Uterus (tissue), 2 donors: ENCODE results near the gene FOXE3.

ENCODE experiments used
- POLR2A ChIP-seq, 2 donors: fragments of 450-650 bp; IDR thresholded peaks; one replicate each; pipeline ENCODE4 v1.6.1; 2016; ENCODE audit warnings: antibody characterized with exemption in 2 of 2, mild to moderate bottlenecking in 1 of 2, moderate library complexity in 1 of 2
- TF ChIP-seq, protein P1 (sequence below), 4 experiments: fragments of 200-600 bp in 2 of 4; fragments of 450-650 bp in 2 of 4; sonication (generic) in 2 of 4; IDR thresholded peaks; one replicate each; pipeline ENCODE4 v1.5.1; 2016 to 2019; ENCODE audit warnings: antibody characterized with exemption in 4 of 4, mild to moderate bottlenecking in 2 of 4, moderate library complexity in 1 of 4

DNA sequence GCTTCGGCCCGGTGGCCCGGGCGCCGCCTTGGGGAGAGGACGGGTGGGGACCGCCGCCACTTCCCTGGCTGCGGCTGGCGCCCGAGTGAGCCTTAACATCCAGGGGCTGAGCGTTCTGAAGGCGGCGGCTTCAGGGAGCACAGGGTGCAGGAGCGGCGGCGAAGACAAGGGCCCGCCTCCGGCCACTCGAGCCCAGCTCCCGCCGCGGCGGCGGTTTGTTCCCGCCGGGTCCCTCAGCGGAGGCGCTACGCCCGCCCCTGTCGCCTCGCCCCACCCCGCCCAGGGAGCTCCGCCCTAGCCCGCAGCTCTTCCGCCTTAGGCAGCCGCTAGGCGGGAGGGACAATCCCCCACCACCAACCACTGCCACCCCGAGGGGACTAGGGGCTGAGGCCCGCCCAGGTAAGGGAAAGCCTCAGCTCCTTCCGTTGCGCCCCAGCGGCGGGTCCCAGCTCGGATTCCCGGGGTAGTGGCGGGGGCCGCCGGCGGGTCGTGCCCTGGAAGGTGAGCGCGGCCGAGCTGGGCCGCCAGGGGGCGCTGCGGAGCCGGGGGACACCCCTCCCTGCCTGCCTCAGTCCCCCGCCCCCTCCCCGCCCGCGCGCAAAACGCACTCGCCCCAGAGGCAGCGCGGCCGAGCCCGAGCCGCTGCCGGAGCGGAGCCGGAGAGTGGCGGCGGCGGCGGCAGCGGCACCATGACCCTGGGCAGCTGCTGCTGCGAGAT is 21.5 kb downstream of the FOXE3 start, which contains the start of gene FOXD2:
- TF ChIP-seq, protein P1, sequence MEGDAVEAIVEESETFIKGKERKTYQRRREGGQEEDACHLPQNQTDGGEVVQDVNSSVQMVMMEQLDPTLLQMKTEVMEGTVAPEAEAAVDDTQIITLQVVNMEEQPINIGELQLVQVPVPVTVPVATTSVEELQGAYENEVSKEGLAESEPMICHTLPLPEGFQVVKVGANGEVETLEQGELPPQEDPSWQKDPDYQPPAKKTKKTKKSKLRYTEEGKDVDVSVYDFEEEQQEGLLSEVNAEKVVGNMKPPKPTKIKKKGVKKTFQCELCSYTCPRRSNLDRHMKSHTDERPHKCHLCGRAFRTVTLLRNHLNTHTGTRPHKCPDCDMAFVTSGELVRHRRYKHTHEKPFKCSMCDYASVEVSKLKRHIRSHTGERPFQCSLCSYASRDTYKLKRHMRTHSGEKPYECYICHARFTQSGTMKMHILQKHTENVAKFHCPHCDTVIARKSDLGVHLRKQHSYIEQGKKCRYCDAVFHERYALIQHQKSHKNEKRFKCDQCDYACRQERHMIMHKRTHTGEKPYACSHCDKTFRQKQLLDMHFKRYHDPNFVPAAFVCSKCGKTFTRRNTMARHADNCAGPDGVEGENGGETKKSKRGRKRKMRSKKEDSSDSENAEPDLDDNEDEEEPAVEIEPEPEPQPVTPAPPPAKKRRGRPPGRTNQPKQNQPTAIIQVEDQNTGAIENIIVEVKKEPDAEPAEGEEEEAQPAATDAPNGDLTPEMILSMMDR (IDR thresholded peaks at IDR 0.05): peak; percentile 81 to 96 (median 89)
- peak; percentile 10 to 40 for TF ChIP-seq POLR2A (IDR thresholded peaks at IDR 0.05)
